Measurements from ENCODE around the gene IGF1R.

IGF1R gene

GRCh38 chr15:98625614-98626013, 22.7 kb upstream of the IGF1R start:
- TF ChIP-seq GATA1 (IDR thresholded peaks at IDR 0.05; ENCODE audit: low read depth, low read length) (no peak), POLR2A (IDR thresholded peaks at IDR 0.05; ENCODE audit: low read length) (no peak)
- no peak for DNase-seq

GRCh38 chr15:98626153-98626552, 22.2 kb upstream of the IGF1R start:
- no peak for DNase-seq
- TF ChIP-seq GATA1 (IDR thresholded peaks at IDR 0.05; ENCODE audit: low read depth, low read length) (no peak), POLR2A (IDR thresholded peaks at IDR 0.05; ENCODE audit: low read length) (no peak)

GRCh38 chr15:98628216-98628615, 20.1 kb upstream of the IGF1R start:
- TF ChIP-seq POLR2A (IDR thresholded peaks at IDR 0.05; ENCODE audit: low read length) (no peak), GATA1 (IDR thresholded peaks at IDR 0.05; ENCODE audit: low read depth, low read length) (no peak)

GRCh38 chr15:98635848-98636247, 12.5 kb upstream of the IGF1R start:
- DNase-seq: no peak
- TF ChIP-seq POLR2A (IDR thresholded peaks at IDR 0.05; ENCODE audit: low read length) (no peak), GATA1 (IDR thresholded peaks at IDR 0.05; ENCODE audit: low read depth, low read length) (no peak)

More at GRCh38 chr15:98628216-98628615, 20.1 kb upstream of the IGF1R start:
- no peak for DNase-seq

GRCh38 chr15:98643115-98643514, 5.2 kb upstream of the IGF1R start:
- peak; percentile 16 to 53 for DNase-seq
- TF ChIP-seq GATA1 (IDR thresholded peaks at IDR 0.05; ENCODE audit: low read depth, low read length) (no peak), POLR2A (IDR thresholded peaks at IDR 0.05; ENCODE audit: low read length) (no peak)

- no peak for DNase-seq
- TF ChIP-seq GATA1 (IDR thresholded peaks at IDR 0.05; ENCODE audit: low read depth, low read length) (no peak), POLR2A (IDR thresholded peaks at IDR 0.05; ENCODE audit: low read length) (no peak)
Observed at GRCh38 chr15:98646546-98647025, 1.8 kb upstream of the IGF1R start.

- peak; percentile 74 to 82 for DNase-seq
- TF ChIP-seq GATA1 (IDR thresholded peaks at IDR 0.05; ENCODE audit: low read depth, low read length) (no peak), POLR2A (IDR thresholded peaks at IDR 0.05; ENCODE audit: low read length) (no peak)
Observed at GRCh38 chr15:98647026-98647773, 1.1 kb upstream of the IGF1R start.

- no peak for TF ChIP-seq GATA1 (IDR thresholded peaks at IDR 0.05; ENCODE audit: low read depth, low read length)
- TF ChIP-seq POLR2A (IDR thresholded peaks at IDR 0.05; ENCODE audit: low read length): no peak
- DNase-seq: peak; percentile 67 to 81
Observed at GRCh38 chr15:98648654-98649471, 524 bp downstream of the IGF1R start.

GRCh38 chr15:98649472-98650416, 1.4 kb downstream of the IGF1R start:
- peak; percentile 68 to 83 for DNase-seq
- TF ChIP-seq GATA1 (IDR thresholded peaks at IDR 0.05; ENCODE audit: low read depth, low read length) (no peak), POLR2A (IDR thresholded peaks at IDR 0.05; ENCODE audit: low read length) (no peak)

- no peak for TF ChIP-seq POLR2A (IDR thresholded peaks at IDR 0.05; ENCODE audit: low read length)
- no peak for TF ChIP-seq GATA1 (IDR thresholded peaks at IDR 0.05; ENCODE audit: low read depth, low read length)
- peak; percentile 51 to 63 for DNase-seq
Observed at GRCh38 chr15:98650417-98651035, 2.2 kb downstream of the IGF1R start.

GRCh38 chr15:98651036-98651481, 2.7 kb downstream of the IGF1R start:
- TF ChIP-seq POLR2A (IDR thresholded peaks at IDR 0.05; ENCODE audit: low read length) (no peak), GATA1 (IDR thresholded peaks at IDR 0.05; ENCODE audit: low read depth, low read length) (no peak)
- DNase-seq: peak; percentile 40 to 59

GRCh38 chr15:98651581-98652220, 3.4 kb downstream of the IGF1R start:
- no peak for TF ChIP-seq POLR2A (IDR thresholded peaks at IDR 0.05; ENCODE audit: low read length)
- TF ChIP-seq GATA1 (IDR thresholded peaks at IDR 0.05; ENCODE audit: low read depth, low read length): no peak

More at GRCh38 chr15:98651581-98652220, 3.4 kb downstream of the IGF1R start:
- peak; percentile 35 to 36 for DNase-seq
